DMS79 (cell line): ENCODE measurements around the gene SMYD3.

Experiments
- DNase-seq: peaks from one replicate; lab custom pipeline; 2025; lab: John Stamatoyannopoulos, UW

The SMYD3 gene

GRCh38 chr1:246515390-246516005 lies 8.4 kb upstream of the SMYD3 start:
- DNase-seq, result no peak

GRCh38 chr1:246513619-246514343 lies 6.7 kb upstream of the SMYD3 start:
- DNase-seq, result no peak

- no peak for DNase-seq
These were observed 6.0 kb upstream of the SMYD3 start for GRCh38 chr1:246513041-246513440.

DNA sequence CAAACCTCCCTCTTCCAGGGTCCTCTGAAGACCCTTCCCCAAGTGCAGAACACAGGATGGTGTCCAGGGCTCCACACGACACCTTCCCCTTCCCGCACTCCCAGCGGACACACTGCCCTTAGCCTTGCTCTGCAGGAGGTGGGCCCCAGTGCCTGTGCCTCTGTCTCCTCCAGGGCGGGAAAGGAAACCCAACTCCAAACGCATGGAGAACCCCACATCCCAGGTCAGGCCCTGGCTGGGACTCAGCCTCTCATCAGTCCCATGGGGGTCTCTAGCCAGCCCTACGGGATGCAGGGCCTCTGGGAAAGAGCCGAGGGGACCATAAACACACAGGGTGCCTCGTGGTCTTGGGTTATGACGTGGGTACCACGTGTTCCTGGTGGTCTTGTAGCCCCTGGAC lies 5.6 kb upstream of the SMYD3 start:
- DNase-seq, result no peak

- no peak for DNase-seq
These were observed 5.2 kb upstream of the SMYD3 start for GRCh38 chr1:246512230-246512629.

GRCh38 chr1:246511203-246511602 lies 4.1 kb upstream of the SMYD3 start:
- DNase-seq, result no peak

GRCh38 chr1:246510147-246511030 lies 3.3 kb upstream of the SMYD3 start:
- no peak for DNase-seq

DNA sequence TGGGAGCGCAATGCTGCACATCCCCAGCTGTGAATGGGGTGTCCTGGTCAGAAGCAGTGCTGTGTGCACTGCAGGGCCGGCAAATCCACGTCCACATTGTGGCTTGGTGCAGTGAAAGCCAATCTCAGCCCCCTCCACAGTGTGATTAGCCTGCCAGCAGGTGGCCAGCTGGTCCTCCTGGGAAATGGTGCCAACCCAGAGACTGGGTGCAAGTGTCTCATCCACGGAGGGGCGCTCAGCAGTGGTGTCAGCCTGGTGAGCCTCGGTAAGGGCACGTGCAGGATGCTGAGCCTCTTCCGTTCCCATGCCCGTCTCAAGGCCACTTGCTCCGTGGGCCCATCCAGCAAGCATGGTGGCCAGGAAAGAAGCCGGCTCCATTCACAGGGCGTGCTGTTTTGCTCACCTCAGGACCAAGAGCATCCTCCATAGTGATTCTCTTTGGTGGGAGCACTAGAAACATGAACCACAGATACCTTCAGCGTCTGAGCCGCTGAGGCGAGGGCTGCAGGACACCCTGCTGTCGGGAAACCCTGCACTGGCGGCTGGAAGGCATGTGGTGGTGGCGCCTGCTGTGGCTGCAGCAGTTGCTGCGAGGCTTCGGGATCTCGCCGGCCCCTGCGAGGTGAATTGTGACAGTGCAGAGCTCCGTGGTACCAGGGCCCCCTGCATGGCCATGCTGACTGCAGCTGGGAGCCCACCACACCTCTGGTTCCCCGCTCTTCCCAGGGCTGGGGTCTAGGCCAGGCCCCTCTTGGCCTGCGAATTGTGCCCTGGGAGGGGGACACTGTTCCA lies 2.0 kb upstream of the SMYD3 start:
- no peak for DNase-seq

- no peak for DNase-seq
These were observed 759 bp downstream of the SMYD3 start for GRCh38 chr1:246506367-246506673.

GRCh38 chr1:246503341-246503740 lies 3.7 kb downstream of the SMYD3 start:
- DNase-seq, result no peak

- DNase-seq, result peak; percentile 53
These were observed 9.7 kb downstream of the SMYD3 start for GRCh38 chr1:246497331-246497915.

DNA sequence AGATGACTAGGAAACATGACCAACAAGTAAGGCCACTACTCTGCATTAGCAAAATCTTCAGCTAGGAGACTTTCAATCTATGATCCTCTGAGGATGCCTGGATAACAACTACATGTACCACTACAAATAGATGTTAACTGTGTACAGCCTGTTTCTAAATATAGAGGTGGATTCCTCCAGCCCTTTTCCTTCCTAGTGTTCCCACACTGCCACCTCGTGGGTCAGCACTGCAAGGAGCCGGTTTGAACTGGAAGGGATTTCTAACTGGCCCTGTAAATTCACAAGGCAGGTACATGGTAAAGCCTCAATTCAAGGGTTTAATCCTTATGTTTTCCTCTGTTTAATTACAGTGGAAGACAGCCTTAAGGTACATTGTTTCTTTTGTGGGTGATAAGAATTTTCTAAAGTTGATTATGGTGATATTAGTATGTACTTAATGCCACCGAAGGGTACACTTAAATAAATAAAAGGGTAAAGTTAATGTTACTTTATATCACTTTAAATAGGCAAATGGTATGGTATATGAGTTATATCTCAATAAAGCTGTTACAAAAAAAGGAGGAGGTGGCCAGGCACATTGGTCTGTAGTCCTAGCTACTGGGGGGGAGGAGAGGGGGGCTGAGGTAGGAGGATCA lies 14.4 kb downstream of the SMYD3 start:
- DNase-seq, result peak; percentile 65

GRCh38 chr1:246491551-246492053 lies 15.5 kb downstream of the SMYD3 start:
- no peak for DNase-seq

GRCh38 chr1:246488674-246489073 lies 18.4 kb downstream of the SMYD3 start:
- no peak for DNase-seq

GRCh38 chr1:246483569-246483933 lies 23.5 kb downstream of the SMYD3 start:
- DNase-seq, result no peak

GRCh38 chr1:246482805-246483568 lies 24.1 kb downstream of the SMYD3 start:
- DNase-seq, result peak; percentile 78

DNA sequence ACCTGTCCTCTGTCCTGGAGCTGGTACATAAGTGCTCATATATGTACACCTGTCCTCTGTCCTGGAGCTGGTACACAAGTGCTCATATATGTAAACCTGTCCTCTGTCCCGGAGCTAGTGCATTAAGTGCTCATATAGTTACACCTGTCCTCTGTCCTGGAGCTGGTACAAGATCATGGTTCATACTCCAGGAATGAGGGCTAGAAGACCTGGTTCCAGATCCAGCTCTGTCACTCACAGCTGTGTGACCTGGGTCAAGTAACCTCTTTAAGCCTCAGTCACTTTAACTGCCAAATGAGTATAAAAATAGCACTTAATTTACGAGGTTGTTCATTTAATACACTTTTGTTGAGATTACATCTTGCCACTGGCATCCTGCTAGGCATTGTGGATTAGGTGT lies 28.0 kb downstream of the SMYD3 start:
- no peak for DNase-seq

DNA sequence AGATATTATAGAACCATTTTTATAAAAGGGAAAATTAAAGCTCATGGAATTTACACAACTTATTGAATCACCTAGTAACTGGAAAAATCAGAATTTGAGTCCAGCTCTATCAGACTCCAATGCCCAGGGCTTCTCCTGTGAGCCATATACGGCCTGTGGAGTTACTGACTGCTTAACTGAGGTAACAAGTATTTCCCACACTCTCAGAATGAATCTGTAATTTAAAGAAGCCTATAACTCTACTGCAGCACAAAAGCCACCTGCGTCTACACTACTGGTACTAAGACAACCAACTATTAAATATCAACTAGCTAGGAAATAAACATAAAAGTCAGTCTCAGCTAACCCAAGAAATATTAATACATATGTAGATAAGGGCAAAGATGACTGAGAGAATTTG lies 29.4 kb downstream of the SMYD3 start:
- DNase-seq, result no peak

DNA sequence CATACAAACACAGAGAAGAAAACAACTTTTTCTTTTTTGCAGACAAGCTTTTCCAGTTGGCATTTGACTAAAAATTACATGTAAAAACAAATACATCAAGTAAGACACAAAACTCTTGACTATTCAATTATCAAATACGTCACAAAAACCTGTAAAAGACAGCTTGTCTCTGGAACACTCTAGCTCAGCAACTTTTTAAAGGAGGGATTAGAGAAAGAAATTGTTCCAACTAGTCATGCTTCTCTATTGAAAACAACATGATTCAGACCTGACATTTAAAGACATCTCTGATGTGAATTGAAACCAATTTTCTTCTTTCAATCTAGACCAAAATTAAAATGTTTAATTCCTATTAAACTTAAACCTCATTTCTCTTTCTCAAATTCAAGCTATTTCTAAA lies 30.3 kb downstream of the SMYD3 start:
- no peak for DNase-seq

DNA sequence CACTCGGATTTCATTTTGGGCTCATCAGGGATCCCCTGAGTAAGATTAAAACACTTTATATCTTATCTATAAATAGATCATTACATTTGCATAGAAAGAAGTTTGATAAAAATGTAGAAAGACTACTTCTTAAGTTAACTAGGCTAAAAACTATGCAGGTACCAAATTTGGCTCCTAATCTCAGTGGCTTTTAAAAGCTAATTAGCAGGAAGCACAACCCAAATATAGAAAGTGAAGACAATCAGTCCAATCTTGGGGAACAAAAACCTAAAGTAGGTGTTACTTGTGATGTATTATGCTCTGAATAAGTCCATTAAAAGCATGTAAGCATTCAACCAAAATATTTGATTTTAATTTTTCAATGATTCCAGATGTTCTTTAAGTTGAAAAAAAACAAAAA lies 35.4 kb downstream of the SMYD3 start:
- no peak for DNase-seq

GRCh38 chr1:246470585-246470984 lies 36.5 kb downstream of the SMYD3 start:
- DNase-seq, result no peak
